CD4-positive, alpha-beta T cell treated with Interleukin-4 for 4 hours (primary cell): ENCODE measurements around the gene DOCK10.
"Not testable (repeated sequence)": the region's sequence is repeated elsewhere in the genome, so short reads cannot be mapped to it uniquely, and the experiment has no call there.

Source experiments
- DNase-seq: peaks from one replicate; pipeline ENCODE4 v3.0.0-alpha.2; 2020

DOCK10 gene

DNA sequence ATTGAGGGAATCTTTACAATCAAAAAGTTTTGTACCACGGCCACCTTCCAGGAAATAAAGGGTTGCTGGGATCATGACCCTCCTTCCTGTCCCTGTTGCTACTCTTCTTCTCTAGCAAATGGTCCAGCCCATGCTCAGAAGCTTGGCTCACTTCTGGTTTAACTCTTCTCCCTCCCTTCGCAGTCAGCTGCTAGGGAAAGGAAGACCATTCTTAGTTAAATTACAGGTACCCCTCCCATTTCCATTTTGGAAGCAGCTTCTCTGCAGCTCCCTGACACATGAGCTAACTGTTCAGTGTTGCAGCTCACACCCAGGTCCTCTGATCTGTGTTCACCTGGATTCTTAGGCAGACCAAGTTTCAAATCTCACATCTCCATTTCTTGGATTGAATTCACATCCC lies 100.3 kb downstream of the DOCK10 start:
- DNase-seq: no peak

GRCh38 chr2:224940618-224941017 lies 101.7 kb downstream of the DOCK10 start:
- no peak for DNase-seq

DNA sequence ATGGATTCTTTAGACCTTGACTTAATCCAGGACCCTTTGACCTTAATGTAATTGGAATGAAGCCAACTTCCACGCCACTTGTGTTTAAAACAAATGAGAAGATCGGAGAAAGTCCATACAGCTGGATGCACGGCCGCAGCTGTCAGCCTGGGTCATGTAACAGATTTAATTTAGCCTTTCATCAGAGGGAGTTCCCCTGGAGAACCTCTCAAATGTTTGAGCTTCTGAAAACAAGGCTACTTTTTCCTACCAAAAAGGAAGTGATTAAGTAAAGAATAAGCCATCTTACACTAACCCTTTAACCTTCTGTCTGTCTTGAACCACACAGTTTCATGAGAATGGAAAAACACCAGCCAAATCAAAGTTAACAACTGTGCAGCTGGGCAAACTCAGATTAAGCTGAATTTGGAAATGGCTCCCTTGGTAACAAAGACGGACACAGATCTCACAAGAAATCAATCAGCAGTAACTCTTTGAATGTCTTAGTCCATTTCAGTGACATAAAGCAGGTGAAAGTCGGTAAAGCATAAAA lies 103.6 kb downstream of the DOCK10 start:
- DNase-seq: peak; percentile 60

- DNase-seq: no peak
Measured at GRCh38 chr2:224937887-224938286, 104.4 kb downstream of the DOCK10 start.

DNA sequence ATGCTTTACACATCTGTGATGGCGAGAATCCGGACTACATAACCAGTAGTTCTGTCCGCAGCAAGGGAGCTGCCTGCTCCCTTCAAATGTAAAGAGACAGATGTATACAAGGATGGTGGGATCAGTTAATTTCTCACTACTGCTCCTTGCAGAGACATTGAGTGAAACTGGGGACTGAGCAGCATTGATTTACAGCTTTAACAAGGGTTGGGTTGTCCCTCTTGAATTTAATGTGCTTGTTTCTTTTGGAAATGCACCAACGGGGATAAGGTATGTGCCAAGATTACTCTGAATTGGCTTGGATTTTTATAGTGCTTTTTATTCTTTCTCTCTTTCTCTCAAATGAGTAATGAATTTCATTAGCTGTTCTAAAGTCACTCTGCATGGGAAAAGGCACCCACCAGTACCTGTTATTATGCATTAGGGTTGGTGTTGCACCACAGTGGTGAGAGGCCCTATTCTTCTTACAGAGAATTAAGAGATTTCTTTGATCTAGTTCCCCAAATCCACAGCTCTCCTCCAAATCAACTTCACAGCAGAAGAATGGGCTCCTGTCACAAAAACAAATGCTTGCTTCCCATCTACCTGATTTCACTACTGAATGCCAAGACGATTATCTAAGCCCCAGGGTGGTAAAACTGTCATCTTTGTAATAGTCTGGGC lies 107.6 kb downstream of the DOCK10 start:
- no peak for DNase-seq

GRCh38 chr2:224933431-224933830 lies 108.8 kb downstream of the DOCK10 start:
- no peak for DNase-seq

DNA sequence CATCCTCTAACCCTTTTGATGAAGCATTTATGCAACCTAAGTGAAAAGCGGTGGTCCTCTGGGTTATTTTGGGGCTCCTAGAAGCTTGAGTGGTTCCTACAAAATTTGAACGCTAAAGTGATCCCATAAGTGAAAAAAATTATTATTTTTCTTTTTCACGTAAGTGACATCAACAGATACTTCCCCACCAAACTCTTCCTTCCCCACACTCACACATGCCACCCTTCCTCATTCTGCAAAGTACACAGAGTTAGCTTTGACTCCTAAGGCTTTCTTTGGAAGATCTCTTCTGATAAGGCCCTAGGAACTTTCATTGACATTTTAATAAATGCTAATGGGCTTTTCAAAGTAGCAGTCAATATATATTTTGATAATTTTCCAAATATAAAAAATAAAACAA lies 109.7 kb downstream of the DOCK10 start:
- no peak for DNase-seq

DNA sequence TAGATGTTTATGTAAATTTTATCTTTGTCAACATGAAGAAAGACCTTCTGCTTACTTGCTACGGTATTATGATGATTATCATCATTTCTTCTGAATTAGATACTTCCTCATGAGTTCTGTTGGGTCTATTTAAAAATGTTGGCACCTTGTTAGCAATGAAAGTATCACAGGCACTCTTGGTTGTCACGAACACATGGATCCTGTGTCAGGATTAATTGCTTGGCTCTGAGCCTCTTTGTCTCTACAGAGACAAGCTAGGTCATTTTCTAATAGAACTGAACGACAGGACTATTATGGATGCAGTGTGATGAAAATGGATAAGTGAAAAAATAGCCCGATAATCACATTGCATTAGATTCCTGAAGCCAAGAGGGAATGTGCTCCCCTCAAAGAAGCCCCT lies 110.3 kb downstream of the DOCK10 start:
- DNase-seq: no peak

GRCh38 chr2:224930990-224931389 lies 111.3 kb downstream of the DOCK10 start:
- peak; percentile 42 for DNase-seq

DNA sequence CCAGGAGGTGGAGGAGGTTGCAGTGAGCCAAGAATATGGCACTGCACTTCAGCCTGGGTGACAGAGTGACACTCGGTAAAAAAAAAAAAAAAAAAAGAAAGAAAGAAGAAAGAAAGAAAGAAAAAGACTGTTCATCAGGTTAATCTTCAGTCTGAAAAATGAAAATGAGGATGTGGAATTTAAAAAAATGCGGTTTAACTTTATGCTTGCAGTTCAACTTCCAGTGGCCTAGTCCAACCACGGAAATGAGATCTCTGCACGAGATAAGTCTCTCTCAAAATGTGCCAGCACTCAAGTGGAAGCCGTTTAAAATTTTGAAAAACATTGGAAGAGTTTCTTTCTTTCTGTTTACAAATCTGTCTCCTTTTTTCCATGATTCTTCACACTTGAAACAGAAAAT lies 112.1 kb downstream of the DOCK10 start:
- DNase-seq: peak; percentile 63

DNA sequence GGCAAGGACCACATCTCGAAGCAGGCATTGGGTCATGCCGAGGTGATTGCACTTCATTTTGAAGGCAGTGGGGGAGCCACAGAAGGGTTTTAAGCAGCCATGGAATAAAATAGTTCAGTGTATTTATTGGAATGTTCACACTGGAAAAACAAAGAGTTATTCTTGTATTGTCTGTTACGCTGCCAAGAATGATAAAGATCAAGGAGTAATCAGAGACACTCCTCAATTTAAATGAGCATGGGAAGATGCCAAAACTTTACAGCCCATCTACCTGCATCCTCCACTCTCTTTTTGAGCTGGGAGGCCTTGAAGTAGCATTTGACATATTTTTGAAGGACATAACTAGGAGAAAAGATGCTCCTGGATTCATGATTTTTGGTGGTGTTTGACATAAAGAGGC lies 112.8 kb downstream of the DOCK10 start:
- DNase-seq: no peak

- DNase-seq: peak; percentile 87
Measured at GRCh38 chr2:224927646-224928173, 114.6 kb downstream of the DOCK10 start.

DNA sequence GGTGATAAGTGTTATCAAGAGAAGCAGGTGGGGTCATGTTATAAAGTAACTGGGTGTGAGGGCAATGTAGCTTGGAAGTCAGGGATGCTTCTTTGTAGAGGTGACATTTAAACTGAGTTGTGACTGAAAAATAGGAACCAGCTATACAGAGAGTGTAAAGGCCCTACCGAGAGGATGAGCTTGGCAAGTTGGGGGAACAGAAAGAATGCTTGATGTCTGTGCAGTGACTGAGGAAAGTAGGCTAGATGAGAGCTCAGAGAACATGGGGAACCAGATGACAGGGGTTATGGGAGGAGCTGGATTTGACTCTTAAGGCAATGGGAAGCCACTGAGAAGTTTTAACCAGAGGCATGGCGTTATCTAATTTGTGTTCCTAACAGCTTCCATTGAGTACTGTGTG lies 115.3 kb downstream of the DOCK10 start:
- DNase-seq: no peak

DNA sequence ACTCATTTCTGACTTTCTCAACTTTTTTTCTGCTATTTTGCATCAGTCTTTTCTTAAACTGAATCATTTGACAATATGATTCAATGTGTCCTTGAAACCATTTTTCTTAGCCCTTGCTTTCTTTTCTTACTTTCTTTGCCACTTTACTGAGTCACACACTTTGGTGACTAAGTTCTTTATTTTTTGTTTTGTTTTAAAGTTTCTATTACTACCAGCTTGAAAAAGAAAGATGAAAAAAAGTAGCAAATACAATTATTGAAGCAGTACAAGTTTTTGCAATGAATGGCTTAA lies 116.5 kb downstream of the DOCK10 start:
- peak; percentile 76 for DNase-seq

- DNase-seq: no peak
Measured at GRCh38 chr2:224925061-224925809, 117.0 kb downstream of the DOCK10 start.

- no peak for DNase-seq
Measured at GRCh38 chr2:224924631-224925030, 117.6 kb downstream of the DOCK10 start.

DNA sequence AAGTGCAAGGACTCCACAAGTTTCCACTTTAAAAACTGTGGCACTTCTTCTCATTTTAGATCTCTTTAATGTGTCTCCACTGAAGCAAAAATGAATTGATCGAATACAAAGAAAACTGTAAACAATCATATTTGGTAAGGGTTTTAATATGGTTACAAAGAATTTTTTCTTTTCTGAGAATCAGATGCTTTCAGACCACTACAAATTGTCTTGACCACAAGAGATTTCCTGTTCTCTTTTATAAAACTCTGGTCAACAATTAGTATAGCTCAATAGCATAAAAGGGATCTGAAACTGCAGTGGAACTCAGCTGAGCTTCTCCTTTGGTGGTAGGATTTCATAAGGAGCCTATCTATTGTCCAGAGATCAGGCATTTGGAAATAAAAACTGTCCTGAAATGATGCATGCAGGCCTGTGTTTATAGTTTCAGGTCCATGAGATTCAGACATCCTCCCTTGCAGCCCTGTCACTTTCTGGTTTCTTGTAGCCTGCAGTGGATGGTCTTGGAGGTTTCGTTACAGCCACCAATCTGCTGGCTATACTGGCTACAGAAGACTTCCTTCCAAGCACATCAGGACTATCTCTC lies 120.0 kb downstream of the DOCK10 start:
- peak; percentile 49 for DNase-seq

DNA sequence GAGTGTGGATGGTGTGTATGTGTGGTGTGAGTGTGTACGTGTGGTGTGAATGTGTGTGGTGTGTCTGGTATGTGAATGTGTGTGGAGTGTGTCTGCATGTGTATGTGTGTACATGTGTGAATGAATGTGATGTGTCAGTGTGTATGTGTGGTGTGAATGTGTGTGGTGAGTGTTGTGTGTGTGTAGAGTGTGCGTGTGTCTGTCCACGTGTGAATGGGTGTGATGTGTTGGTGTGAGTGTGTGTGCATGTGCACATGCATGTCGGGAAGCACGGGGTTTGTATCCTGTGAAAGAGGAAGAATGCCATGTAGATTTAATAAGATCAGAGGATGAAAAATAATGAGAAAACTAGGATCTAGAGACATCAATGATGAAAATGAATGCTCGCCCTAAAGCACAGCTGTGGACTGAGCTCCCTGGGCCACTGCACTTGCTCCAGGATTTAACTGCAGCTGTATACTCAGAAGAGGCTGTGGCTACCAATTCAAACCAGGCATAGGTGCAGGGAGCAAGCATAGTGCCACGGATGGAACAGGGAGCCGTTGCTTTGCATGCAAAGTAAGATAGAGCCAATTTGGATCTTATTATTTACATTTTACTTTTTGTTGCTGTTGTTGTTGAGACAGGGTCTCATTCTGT lies 122.7 kb downstream of the DOCK10 start:
- DNase-seq: no peak

DNA sequence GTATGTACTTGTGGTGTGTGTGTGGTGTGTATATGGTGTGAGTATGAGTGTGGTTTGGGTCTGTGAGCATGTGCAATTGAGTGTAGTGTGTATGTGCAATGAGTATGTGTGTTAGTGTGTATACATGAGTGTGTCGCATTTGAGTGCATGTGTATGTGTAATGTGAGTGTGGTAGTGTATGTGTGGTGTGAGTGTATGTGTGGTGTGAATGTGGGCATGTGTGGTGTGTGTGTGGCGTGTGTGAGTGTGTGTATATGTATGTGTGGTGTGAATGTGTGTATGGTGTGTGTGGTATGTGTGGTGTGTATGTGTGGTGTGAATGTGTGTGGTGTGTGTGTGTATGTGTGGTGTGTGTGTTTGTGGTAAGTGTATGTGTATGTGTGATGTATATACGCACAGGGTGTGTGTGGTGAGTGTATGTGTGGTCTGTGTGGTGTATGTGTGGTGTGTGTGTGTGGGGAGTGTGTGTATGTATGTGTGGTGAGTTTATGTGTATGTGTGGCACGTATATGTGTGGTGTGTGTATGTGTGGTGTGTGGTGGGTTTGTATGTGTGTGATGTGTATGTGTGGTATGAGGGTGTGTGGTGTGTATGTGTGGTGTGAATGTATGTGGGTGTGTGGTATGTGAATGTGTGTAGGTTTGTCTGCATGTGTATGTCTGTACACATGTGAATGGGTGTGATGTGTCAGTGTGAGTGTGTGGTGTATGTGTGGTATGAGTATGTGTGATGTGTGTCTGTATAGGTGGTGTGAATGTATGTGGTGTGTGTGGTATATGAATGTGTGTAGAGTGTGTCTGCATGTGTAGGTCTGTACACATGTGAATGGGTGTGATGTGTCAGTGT lies 123.4 kb downstream of the DOCK10 start:
- DNase-seq: no peak

DNA sequence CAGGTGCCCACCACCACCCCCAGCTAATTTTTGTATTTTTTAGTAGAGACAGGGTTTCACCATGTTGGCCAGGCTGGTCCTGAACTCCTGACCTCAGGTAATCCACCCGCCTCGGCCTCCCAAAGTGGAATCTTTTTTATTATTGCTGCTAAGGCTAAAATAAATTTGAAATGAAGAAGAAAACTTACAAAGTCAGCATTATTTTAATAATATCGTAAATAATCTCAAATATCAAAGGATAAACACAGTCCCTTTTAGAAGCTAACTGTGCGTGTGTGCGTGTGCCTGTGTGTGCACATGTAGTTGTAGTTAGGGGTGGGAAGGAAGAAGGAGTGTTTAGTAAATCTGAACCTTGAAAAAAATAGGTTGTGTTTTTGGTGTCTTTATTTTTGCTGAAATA lies 125.0 kb downstream of the DOCK10 start:
- not testable (repeated sequence) for DNase-seq

- DNase-seq: no peak
Measured at GRCh38 chr2:224915136-224915535, 127.1 kb downstream of the DOCK10 start.

- DNase-seq: no peak
Measured at GRCh38 chr2:224910574-224910925, 131.7 kb downstream of the DOCK10 start.
